Measurements from ENCODE around the gene COX5B. TPM values are rescaled to one million over a fixed set of nuclear protein-coding genes. Genes with fewer than 3 reads are reported as not detected.
"Not testable (repeated sequence)": the region's sequence is repeated elsewhere in the genome, so short reads cannot be mapped to it uniquely, and the experiment has no call there.

COX5B gene
- polyA plus RNA-seq, 1 donor from 2014 or later: 616 TPM

DNA sequence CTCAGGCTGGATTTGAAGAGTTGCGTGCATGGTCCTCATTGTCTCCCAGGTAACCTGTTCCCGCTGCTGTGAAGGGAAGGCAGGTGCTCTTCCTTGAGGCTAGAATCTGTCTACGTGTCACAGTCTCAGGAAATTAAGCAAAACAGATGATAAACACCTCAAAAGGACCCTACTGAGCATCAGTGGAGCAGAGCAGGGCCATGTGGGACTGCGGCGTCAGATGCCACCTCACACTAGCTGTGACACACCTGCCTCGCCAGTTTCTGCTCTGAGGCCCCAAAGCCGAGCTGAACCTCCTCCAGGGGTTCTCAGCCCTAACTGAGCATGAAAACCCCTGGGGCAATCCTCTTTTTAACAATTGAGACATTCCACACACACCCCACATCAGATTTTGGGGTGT, 25.7 kb downstream of the COX5B start:
- Histone ChIP-seq H3K9me3 (ENCODE audit: low read length) (no peaks in the 10 kb centered on the region), H2AFZ (ENCODE audit: low read depth, low read length) (no peak overlapping the region), H3K36me3 (ENCODE audit: insufficient read depth, low read length) (no peaks in the 10 kb centered on the region), H3K79me2 (replicated peaks; ENCODE audit: insufficient read depth, low read length) (no peaks in the 10 kb centered on the region), H4K20me1 (ENCODE audit: insufficient read depth) (no peaks in the 10 kb centered on the region), H3K27ac (ENCODE audit: low read length) (no peak overlapping the region), H3K9me2 (ENCODE audit: insufficient read depth, low read length) (no peaks in the 10 kb centered on the region), H3K27me3 (ENCODE audit: insufficient read depth, low read depth, low read length) (no peaks in the 10 kb centered on the region), H3K4me2 (ENCODE audit: low read length) (no peak overlapping the region), H3F3A (ENCODE audit: insufficient read depth, low read length, poor library complexity, severe bottlenecking) (no peaks in the 10 kb centered on the region), H3K4me3 (ENCODE audit: low read length) (no peak overlapping the region), H3K9ac (ENCODE audit: low read length) (no peak overlapping the region)
- TF ChIP-seq EP300 (conservative IDR thresholded peaks at IDR 0.05; ENCODE audit: poor library complexity, severe bottlenecking) (no peak), MXI1 (conservative IDR thresholded peaks at IDR 0.05; ENCODE audit: poor library complexity, severe bottlenecking) (no peak), EZH2 (IDR thresholded peaks at IDR 0.05; ENCODE audit: borderline replicate concordance, insufficient read depth, low read length, poor library complexity, severe bottlenecking) (no peak), SMC3 (conservative IDR thresholded peaks at IDR 0.05; ENCODE audit: poor library complexity) (no peak), POLR2AphosphoS5 (IDR thresholded peaks at IDR 0.05) (no peak), RAD21 (conservative IDR thresholded peaks at IDR 0.05) (no peak), TAF1 (IDR thresholded peaks at IDR 0.05; ENCODE audit: low read depth) (no peak)
- TF ChIP-seq, protein P1, sequence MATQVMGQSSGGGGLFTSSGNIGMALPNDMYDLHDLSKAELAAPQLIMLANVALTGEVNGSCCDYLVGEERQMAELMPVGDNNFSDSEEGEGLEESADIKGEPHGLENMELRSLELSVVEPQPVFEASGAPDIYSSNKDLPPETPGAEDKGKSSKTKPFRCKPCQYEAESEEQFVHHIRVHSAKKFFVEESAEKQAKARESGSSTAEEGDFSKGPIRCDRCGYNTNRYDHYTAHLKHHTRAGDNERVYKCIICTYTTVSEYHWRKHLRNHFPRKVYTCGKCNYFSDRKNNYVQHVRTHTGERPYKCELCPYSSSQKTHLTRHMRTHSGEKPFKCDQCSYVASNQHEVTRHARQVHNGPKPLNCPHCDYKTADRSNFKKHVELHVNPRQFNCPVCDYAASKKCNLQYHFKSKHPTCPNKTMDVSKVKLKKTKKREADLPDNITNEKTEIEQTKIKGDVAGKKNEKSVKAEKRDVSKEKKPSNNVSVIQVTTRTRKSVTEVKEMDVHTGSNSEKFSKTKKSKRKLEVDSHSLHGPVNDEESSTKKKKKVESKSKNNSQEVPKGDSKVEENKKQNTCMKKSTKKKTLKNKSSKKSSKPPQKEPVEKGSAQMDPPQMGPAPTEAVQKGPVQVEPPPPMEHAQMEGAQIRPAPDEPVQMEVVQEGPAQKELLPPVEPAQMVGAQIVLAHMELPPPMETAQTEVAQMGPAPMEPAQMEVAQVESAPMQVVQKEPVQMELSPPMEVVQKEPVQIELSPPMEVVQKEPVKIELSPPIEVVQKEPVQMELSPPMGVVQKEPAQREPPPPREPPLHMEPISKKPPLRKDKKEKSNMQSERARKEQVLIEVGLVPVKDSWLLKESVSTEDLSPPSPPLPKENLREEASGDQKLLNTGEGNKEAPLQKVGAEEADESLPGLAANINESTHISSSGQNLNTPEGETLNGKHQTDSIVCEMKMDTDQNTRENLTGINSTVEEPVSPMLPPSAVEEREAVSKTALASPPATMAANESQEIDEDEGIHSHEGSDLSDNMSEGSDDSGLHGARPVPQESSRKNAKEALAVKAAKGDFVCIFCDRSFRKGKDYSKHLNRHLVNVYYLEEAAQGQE (IDR thresholded peaks at IDR 0.05; ENCODE audit: borderline replicate concordance): no peak
- TF ChIP-seq, protein P2, sequence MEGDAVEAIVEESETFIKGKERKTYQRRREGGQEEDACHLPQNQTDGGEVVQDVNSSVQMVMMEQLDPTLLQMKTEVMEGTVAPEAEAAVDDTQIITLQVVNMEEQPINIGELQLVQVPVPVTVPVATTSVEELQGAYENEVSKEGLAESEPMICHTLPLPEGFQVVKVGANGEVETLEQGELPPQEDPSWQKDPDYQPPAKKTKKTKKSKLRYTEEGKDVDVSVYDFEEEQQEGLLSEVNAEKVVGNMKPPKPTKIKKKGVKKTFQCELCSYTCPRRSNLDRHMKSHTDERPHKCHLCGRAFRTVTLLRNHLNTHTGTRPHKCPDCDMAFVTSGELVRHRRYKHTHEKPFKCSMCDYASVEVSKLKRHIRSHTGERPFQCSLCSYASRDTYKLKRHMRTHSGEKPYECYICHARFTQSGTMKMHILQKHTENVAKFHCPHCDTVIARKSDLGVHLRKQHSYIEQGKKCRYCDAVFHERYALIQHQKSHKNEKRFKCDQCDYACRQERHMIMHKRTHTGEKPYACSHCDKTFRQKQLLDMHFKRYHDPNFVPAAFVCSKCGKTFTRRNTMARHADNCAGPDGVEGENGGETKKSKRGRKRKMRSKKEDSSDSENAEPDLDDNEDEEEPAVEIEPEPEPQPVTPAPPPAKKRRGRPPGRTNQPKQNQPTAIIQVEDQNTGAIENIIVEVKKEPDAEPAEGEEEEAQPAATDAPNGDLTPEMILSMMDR (IDR thresholded peaks at IDR 0.05; ENCODE audit: poor library complexity, severe bottlenecking): no peak

DNA sequence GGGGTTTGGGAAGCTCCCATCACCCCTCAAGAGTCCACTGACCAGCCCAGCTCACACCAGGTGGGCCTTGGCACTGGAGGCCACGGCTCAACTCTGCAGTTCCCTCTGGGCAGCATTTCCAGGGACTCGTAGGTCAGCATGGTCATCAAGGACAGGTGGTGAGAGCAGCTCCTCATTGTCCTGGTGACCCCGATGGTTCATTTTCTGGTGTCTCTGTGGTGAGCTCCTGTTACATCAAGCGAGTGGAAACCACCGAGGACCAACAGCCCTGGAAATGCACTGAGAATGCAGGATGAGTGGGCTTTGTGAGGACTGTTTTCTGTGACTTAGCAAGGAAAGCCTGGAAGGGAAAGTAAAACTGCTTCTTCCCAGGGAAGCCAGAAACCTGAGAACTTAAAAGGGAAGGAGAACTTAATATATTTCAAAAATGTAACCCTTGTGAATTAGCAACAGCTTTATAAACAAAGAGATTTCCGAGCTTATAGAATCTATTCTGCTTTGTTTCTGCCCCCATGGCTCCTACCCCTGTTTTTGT, 26.8 kb downstream of the COX5B start:
- H3K79me2 ChIP-seq (replicated peaks; ENCODE audit: insufficient read depth, low read length); H2AFZ ChIP-seq (ENCODE audit: low read depth, low read length); H3K36me3 ChIP-seq (ENCODE audit: insufficient read depth, low read length); H4K20me1 ChIP-seq (ENCODE audit: insufficient read depth); H3K4me2 ChIP-seq (ENCODE audit: low read length); H3K27me3 ChIP-seq (ENCODE audit: insufficient read depth, low read depth, low read length); H3K9ac ChIP-seq (ENCODE audit: low read length); H3K9me2 ChIP-seq (ENCODE audit: insufficient read depth, low read length); H3F3A ChIP-seq (ENCODE audit: insufficient read depth, low read length, poor library complexity, severe bottlenecking); H3K9me3 ChIP-seq (ENCODE audit: low read length); H3K27ac ChIP-seq (ENCODE audit: low read length); H3K4me3 ChIP-seq (ENCODE audit: low read length): not testable (repeated sequence)
